C4-2B (cell line): ENCODE measurements around the gene NANP.

Source experiments
- ZFX ChIP-seq: fragments of 450-650 bp; IDR thresholded peaks from 2 replicates; pipeline ENCODE4 v1.6.1; 2017
- TF ChIP-seq, protein P1 (sequence below): fragments of 450-650 bp; conservative IDR thresholded peaks from 2 replicates; pipeline ENCODE4 v1.5.1; 2017; ENCODE audit warnings: mild to moderate bottlenecking

DNA sequence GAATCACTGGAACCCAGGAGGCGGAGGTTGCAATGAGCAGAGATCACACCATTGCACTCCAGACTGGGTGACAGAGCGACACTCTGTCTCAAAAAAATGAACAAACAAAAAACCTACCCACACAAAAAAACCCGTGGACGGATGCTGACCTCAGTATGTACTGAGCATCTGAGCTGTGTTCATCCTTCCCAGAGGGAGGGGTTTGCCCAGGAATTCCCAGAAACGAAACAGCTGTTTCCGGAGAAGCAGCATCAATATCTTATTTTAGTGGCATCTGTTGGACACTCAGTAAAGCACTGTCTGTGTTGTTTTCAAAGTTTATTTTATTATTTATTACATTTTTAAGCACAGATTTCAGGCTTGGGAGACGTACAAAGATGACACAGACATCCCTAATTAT is 18.7 kb downstream of the NANP start:
- TF ChIP-seq, protein P1, sequence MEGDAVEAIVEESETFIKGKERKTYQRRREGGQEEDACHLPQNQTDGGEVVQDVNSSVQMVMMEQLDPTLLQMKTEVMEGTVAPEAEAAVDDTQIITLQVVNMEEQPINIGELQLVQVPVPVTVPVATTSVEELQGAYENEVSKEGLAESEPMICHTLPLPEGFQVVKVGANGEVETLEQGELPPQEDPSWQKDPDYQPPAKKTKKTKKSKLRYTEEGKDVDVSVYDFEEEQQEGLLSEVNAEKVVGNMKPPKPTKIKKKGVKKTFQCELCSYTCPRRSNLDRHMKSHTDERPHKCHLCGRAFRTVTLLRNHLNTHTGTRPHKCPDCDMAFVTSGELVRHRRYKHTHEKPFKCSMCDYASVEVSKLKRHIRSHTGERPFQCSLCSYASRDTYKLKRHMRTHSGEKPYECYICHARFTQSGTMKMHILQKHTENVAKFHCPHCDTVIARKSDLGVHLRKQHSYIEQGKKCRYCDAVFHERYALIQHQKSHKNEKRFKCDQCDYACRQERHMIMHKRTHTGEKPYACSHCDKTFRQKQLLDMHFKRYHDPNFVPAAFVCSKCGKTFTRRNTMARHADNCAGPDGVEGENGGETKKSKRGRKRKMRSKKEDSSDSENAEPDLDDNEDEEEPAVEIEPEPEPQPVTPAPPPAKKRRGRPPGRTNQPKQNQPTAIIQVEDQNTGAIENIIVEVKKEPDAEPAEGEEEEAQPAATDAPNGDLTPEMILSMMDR: no peak
- TF ChIP-seq ZFX: no peak
